Breast epithelium (tissue), 3 donors: ENCODE measurements around the gene MED28.

Experiments
- POLR2A ChIP-seq: fragments of 450-650 bp; IDR thresholded peaks from one replicate; pipeline ENCODE4 v1.6.1; 2016; ENCODE audit warnings: antibody characterized with exemption, mild to moderate bottlenecking, moderate library complexity
- TF ChIP-seq, protein P1 (sequence below), 3 donors: fragments of 450-650 bp; IDR thresholded peaks; one replicate each; pipeline ENCODE4 v1.5.1; 2016 to 2017; ENCODE audit warnings: antibody characterized with exemption in 3 of 3, mild to moderate bottlenecking in 3 of 3, moderate library complexity in 3 of 3

DNA sequence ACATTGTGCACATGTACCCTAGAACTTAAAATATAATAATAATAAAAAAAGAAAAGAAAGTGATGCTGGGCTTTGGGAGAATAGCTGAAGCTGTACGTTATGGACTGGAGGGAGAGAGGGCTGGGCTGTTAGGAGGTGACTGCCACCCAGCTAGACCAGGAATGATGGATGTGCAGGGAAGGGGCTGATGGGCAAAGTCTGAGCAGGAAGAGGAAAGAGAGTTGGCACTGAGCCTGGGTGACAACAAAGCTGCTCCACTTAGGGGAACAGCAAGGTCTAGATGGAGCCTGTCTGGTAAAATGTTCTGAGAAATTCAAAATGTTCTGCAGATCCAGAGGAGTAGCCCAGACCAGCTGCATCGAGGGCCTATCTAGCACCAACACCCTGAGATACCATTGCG lies 32.3 kb downstream of the MED28 start:
- TF ChIP-seq, protein P1, sequence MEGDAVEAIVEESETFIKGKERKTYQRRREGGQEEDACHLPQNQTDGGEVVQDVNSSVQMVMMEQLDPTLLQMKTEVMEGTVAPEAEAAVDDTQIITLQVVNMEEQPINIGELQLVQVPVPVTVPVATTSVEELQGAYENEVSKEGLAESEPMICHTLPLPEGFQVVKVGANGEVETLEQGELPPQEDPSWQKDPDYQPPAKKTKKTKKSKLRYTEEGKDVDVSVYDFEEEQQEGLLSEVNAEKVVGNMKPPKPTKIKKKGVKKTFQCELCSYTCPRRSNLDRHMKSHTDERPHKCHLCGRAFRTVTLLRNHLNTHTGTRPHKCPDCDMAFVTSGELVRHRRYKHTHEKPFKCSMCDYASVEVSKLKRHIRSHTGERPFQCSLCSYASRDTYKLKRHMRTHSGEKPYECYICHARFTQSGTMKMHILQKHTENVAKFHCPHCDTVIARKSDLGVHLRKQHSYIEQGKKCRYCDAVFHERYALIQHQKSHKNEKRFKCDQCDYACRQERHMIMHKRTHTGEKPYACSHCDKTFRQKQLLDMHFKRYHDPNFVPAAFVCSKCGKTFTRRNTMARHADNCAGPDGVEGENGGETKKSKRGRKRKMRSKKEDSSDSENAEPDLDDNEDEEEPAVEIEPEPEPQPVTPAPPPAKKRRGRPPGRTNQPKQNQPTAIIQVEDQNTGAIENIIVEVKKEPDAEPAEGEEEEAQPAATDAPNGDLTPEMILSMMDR (IDR thresholded peaks at IDR 0.05): no peak
- TF ChIP-seq POLR2A: no peak
